HEK293T (cell line): Measurements from ENCODE around the gene ADGRL2.

Experiments
- FOXA1 ChIP-seq: fragments of 450-650 bp; IDR thresholded peaks from 2 replicates; pipeline ENCODE4 v1.6.1; 2016; ENCODE audit warnings: mild to moderate bottlenecking
- FOXK2 ChIP-seq: fragments of 450-650 bp; IDR thresholded peaks from 2 replicates; pipeline ENCODE4 v1.6.1; 2016; ENCODE audit warnings: mild to moderate bottlenecking
- SUZ12 ChIP-seq: fragments of 450-650 bp; IDR thresholded peaks from 2 replicates; pipeline ENCODE4 v1.6.1; 2016; ENCODE audit warnings: mild to moderate bottlenecking
- TARDBP ChIP-seq: fragments of 450-650 bp; IDR thresholded peaks from 2 replicates; pipeline ENCODE4 v1.6.1; 2016

GRCh38 chr1:81808760-81809159, 8.0 kb downstream of the ADGRL2 start:
- TF ChIP-seq FOXA1 (no peak), FOXK2 (no peak), TARDBP (no peak), SUZ12 (no peak)
